Epithelial cell of esophagus (primary cell): ENCODE data around the gene ZNF865.

Experiments
- DNase-seq: peaks from one replicate; pipeline ENCODE4 v3.0.0; 2010; ENCODE audit warnings: low read depth
- H3K4me3 ChIP-seq: 2 replicates; pipeline ENCODE4 v1.5.1; 2011; ENCODE audit warnings: mild to moderate bottlenecking, low read length, control low read depth
- CTCF ChIP-seq: IDR thresholded peaks from 2 replicates; pipeline ENCODE4 v1.5.1; 2011; ENCODE audit warnings: low read depth, mild to moderate bottlenecking, low read length, control low read depth, inconsistent platforms; ENCODE audit not compliant: insufficient read depth; ENCODE audit errors: missing control alignments

Gene ZNF865

GRCh38 chr19:55597501-55597921, 7.9 kb upstream of the ZNF865 start:
- no peak for TF ChIP-seq CTCF
- H3K4me3 ChIP-seq = no peak overlapping the region
- no peak for DNase-seq

GRCh38 chr19:55598034-55598433, 7.4 kb upstream of the ZNF865 start:
- no peak for DNase-seq
- H3K4me3 ChIP-seq = no peak overlapping the region
- no peak for TF ChIP-seq CTCF

GRCh38 chr19:55598719-55599467, 6.6 kb upstream of the ZNF865 start:
- peak; percentile 96 for DNase-seq
- peak overlapping the region; percentile 90 for H3K4me3 ChIP-seq
- no peak for TF ChIP-seq CTCF

GRCh38 chr19:55599468-55599841, 6.0 kb upstream of the ZNF865 start, which contains the start of gene FIZ1:
Gene FIZ1 (minus strand): TSS chr19:55599517. CDS start chr19:55597865, 1,652 bp downstream.
- TF ChIP-seq CTCF = no peak
- DNase-seq = peak; percentile 99
- peak within 1 kb of the TSS; percentile 90 for H3K4me3 ChIP-seq

GRCh38 chr19:55599842-55600661, 5.4 kb upstream of the ZNF865 start, which contains the start of gene ZNF524:
Gene ZNF524 (plus strand): TSS chr19:55600288. CDS start chr19:55602113, 1,825 bp downstream.
- no peak for TF ChIP-seq CTCF
- H3K4me3 ChIP-seq = peak within 1 kb of the TSS; percentile 90
- DNase-seq = peak; percentile 88

- H3K4me3 ChIP-seq = peak overlapping the region; percentile 90
- TF ChIP-seq CTCF = no peak
- DNase-seq = no peak
These were observed 4.8 kb upstream of the ZNF865 start for GRCh38 chr19:55600662-55601028.

GRCh38 chr19:55601084-55601483, 4.4 kb upstream of the ZNF865 start:
- no peak for TF ChIP-seq CTCF
- peak; percentile 85 for DNase-seq
- H3K4me3 ChIP-seq = peak overlapping the region; percentile 90
